Activated CD8-positive, alpha-beta T cell treated with anti-CD3 and anti-CD28 coated beads for 36 hours (primary cell): Measurements from ENCODE around the gene MYO1C. TPM values are rescaled to one million over a fixed set of nuclear protein-coding genes. Genes with fewer than 3 reads are reported as not detected.
A peak's percentile ranks its signal among the peaks of the same experiment; 100 is the strongest.

Source experiments
- ATAC-seq: fragments of 200-7000 bp; cut with Tn5 transposase; one replicate; pipeline ENCODE4 v1.10.0; 2021; ENCODE audit warnings: mild to moderate bottlenecking, moderate library complexity
- CTCF ChIA-PET: fragments of 350-600 bp; sonication (Branson Sonifier 250); formaldehyde crosslinking; loops from one replicate; lab custom pipeline; 2021; ENCODE audit warnings: antibody characterized with exemption; lab: Charles Lee
- POLR2A ChIA-PET: fragments of 350-600 bp; sonication (Branson Sonifier 250); formaldehyde crosslinking; loops from one replicate; lab custom pipeline; 2021; ENCODE audit warnings: antibody characterized with exemption; lab: Charles Lee
- DNase-seq: peaks from one replicate; pipeline ENCODE4 v3.0.0-alpha.2; 2020
- H3K27ac Mint-ChIP-seq: one replicate; pipeline ENCODE4 v1.8.0; 2021; ENCODE audit warnings: mild to moderate bottlenecking, mixed read lengths
- H3K27me3 Mint-ChIP-seq: one replicate; pipeline ENCODE4 v1.8.0; 2021; ENCODE audit warnings: mixed read lengths
- H3K36me3 Mint-ChIP-seq: one replicate; pipeline ENCODE4 v1.8.0; 2021; ENCODE audit warnings: low read depth, mixed read lengths
- H3K4me1 Mint-ChIP-seq: one replicate; pipeline ENCODE4 v1.8.0; 2021; ENCODE audit warnings: low read depth, mixed read lengths
- H3K4me3 Mint-ChIP-seq: one replicate; pipeline ENCODE4 v1.8.0; 2021; ENCODE audit warnings: mild to moderate bottlenecking, moderate library complexity, mixed read lengths
- H3K9me3 Mint-ChIP-seq: one replicate; pipeline ENCODE4 v1.8.0; 2021; ENCODE audit warnings: mixed read lengths
- intact Hi-C: fragments of 100-400 bp; cut with micrococcal nuclease; formaldehyde crosslinking; loops from one replicate; pipeline ENCODE4 v1.10.0; 2022
- total RNA-seq, 2 experiments: library from RNA; stranded (reverse); gene quantifications; one replicate each; pipeline ENCODE4 v1.2.3, GENCODE V29; 2021
- TF ChIP-seq, protein P1 (sequence below): fragments of 200-600 bp; IDR thresholded peaks from one replicate; pipeline ENCODE4 v1.8.0; 2022; ENCODE audit warnings: antibody characterized with exemption, mild to moderate bottlenecking

Gene MYO1C
- total RNA-seq, 2 experiments from 2014 or later = 12.6 to 16.8 TPM

DNA sequence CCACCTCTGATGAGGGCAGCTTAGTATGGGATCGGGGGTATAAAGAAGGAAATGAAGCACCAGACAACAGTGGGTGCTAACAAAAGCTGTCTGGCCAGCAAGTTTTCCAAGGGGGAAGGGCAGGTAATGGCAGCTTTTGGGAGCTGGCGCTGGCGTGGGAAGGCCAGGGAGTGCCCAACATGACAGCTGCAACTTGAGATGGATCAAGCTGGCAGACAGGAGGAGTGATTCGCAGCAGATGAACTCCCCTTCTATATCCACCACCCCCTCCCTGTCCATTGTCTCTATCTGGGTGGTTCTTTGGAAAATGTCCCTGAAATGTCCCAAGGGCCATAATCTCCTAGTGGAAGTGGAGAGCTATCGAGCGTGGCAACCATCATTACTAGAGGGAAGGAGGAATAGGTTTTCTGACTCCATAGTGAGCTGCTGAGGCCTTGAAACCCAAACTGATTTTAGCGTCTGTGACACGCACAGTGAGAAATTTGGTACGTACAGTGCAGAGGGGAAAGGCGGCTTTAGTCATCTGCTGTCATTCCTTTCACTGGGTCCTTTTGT, 28.7 kb upstream of the MYO1C start:
- Mint-ChIP-seq H3K27me3 (no peaks in the 10 kb centered on the region), H3K27ac (no peak overlapping the region), H3K36me3 (peaks cover 1% of the 10 kb centered on the region), H3K4me1 (peaks cover 12% of the 10 kb centered on the region), H3K9me3 (no peaks in the 10 kb centered on the region), H3K4me3 (no peak overlapping the region)
- ATAC-seq (no peak), DNase-seq (no peak)
- CTCF ChIA-PET = interaction anchor here (0.6 to 1.5 kb wide), 3 partner anchors 156 to 236 kb away, joined by 3 to 6 read pairs (median 3); no protein-coding TSS in a partner anchor
- intact Hi-C loops = no loop called here
- TF ChIP-seq, protein P1, sequence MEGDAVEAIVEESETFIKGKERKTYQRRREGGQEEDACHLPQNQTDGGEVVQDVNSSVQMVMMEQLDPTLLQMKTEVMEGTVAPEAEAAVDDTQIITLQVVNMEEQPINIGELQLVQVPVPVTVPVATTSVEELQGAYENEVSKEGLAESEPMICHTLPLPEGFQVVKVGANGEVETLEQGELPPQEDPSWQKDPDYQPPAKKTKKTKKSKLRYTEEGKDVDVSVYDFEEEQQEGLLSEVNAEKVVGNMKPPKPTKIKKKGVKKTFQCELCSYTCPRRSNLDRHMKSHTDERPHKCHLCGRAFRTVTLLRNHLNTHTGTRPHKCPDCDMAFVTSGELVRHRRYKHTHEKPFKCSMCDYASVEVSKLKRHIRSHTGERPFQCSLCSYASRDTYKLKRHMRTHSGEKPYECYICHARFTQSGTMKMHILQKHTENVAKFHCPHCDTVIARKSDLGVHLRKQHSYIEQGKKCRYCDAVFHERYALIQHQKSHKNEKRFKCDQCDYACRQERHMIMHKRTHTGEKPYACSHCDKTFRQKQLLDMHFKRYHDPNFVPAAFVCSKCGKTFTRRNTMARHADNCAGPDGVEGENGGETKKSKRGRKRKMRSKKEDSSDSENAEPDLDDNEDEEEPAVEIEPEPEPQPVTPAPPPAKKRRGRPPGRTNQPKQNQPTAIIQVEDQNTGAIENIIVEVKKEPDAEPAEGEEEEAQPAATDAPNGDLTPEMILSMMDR = no peak
- POLR2A ChIA-PET = interaction anchor here (0.5 kb wide), 1 partner anchor 180 kb away, joined by 6 read pairs; no protein-coding TSS in a partner anchor

DNA sequence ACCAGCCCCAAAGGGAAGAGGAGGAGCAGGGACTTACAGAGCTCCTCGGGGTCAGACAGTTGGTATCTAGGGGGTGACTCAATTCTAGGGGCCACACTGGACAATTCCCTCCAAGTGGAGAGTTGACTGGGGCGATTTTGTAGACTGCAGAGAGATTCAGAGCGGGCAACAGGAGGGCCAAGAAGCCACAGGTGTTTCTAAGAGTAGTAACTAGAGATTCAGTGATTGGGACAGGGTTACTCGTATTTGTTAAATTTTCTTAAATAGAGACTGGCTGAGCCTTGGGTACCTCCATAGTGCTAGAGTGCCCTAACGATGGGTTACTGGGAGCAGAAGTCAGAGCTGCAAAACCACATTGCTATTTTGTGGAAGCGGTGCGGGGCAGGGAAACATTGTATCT, 27.2 kb upstream of the MYO1C start:
- TF ChIP-seq, protein P1 = no peak
- CTCF ChIA-PET = interaction anchor here (1.0 to 3.4 kb wide), 6 partner anchors 13 to 154 kb away, joined by 3 to 17 read pairs (median 5); no protein-coding TSS in a partner anchor
- Mint-ChIP-seq H3K27me3 (no peaks in the 10 kb centered on the region), H3K4me1 (peaks cover 18% of the 10 kb centered on the region), H3K36me3 (no peaks in the 10 kb centered on the region), H3K9me3 (no peaks in the 10 kb centered on the region), H3K27ac (no peak overlapping the region), H3K4me3 (no peak overlapping the region)
- no peak for ATAC-seq
- no peak for DNase-seq
- intact Hi-C loops = loop anchor here (5.0 to 10.0 kb wide), 3 partner anchors 57 to 245 kb away; partner anchors contain the start of genes BHLHA9 and TRARG1
- POLR2A ChIA-PET = interaction anchor here (1.2 kb wide), 1 partner anchor 64 kb away, joined by 3 read pairs; no protein-coding TSS in a partner anchor

DNA sequence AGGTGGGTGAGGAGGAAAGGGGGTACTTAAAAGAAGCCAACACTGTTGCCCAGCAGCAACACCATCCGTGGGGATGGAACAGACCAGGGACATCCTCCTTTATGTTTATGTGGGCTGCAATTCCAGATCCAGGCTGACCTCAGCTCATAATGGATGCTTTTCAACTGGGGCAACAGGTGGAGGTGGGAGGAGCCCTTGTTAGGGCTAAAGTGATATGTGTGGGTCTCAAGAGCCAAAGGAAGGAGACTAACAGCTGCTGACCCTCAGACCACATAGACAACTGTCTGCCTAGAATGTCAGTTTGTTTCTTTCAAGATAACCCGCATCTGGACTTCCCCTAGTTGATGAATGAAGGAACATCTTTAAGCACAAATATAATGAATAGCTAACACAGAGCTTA, 25.9 kb upstream of the MYO1C start:
- Mint-ChIP-seq H3K4me1 (peaks cover 24% of the 10 kb centered on the region), H3K27ac (peak overlapping the region; percentile 5), H3K9me3 (no peaks in the 10 kb centered on the region), H3K36me3 (peaks cover 4% of the 10 kb centered on the region), H3K4me3 (peak overlapping the region; percentile 85), H3K27me3 (no peaks in the 10 kb centered on the region)
- DNase-seq (no peak), ATAC-seq (no peak)
- TF ChIP-seq, protein P1 = no peak
- ChIA-PET POLR2A (interaction anchor here (1.0 to 1.2 kb wide), 2 partner anchors 65 to 130 kb away, joined by 3 read pairs; no protein-coding TSS in a partner anchor), CTCF (interaction anchor here (1.2 to 3.4 kb wide), 3 partner anchors 14 to 153 kb away, joined by 4 to 17 read pairs (median 16); no protein-coding TSS in a partner anchor)
- intact Hi-C loops = loop anchor here (5.0 to 10.0 kb wide), 3 partner anchors 56 to 244 kb away; partner anchors contain the start of genes BHLHA9 and TRARG1

DNA sequence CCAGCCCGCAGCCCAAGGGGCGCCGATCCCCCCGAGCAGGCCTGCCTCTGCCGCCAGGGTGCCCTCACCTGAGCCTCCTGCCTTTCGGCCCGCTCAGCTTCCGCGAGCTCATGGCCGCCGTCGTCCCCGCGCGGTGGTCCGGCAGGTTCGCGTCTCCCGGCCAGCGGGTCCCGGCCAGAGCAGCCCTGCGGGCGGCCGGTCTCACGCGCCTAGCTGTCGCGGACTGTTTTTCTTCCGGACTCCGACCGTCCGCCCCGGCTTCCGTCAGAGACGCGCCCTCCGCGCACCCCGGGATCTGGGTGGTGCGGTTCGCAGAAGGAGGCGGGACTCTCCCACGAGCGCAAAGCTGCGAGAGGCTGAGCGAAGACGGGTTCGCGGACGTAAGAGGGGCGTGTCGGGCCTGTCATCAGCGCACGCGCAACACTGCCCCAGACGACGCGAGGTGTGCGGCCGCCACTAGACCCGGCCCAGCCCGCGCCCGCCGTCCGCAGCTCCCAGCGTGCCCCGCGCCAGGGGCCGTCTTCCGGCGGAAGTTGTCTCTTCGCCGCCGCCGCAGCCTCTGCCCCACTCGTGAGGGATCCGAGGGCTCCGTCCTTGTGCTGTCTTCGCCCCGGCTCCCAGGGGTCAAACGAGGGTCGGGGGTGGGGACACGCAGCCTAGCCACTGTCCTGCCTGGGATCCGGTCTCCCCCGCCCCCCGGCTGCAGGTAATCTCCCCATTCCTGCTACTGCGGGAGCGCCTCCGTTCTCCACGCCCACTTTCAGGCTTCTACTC, 24.1 kb upstream of the MYO1C start, which contains the start of gene INPP5K:
TSS of gene INPP5K (minus strand) at position 225 of the 774 bp plus-strand sequence. CDS start at position 112, 113 bp downstream.
- DNase-seq (peak; percentile 98), ATAC-seq (peak; percentile 99)
- TF ChIP-seq, protein P1 = no peak
- intact Hi-C loops = loop anchor here (5.0 to 10.0 kb wide), 3 partner anchors 54 to 242 kb away; partner anchors contain the start of genes BHLHA9 and TRARG1
- no peaks in the 10 kb centered on the region for H3K9me3 Mint-ChIP-seq
- peaks cover 6% of the 10 kb centered on the region for H3K36me3 Mint-ChIP-seq
- H3K4me3 Mint-ChIP-seq = peak within 1 kb of the TSS; percentile 85
- no peaks in the 10 kb centered on the region for H3K27me3 Mint-ChIP-seq
- ChIA-PET POLR2A (interaction anchor here (0.7 to 2.3 kb wide), 14 partner anchors 17 to 315 kb away, joined by 3 to 9 read pairs (median 4); partner anchors contain the start of gene YWHAE), CTCF (interaction anchor here (0.6 to 3.3 kb wide), 25 partner anchors 10 to 258 kb away, joined by 3 to 49 read pairs (median 4); partner anchors contain the start of genes MYO1C, PITPNA and RILP)
- H3K4me1 Mint-ChIP-seq = peaks cover 24% of the 10 kb centered on the region
- H3K27ac Mint-ChIP-seq = peak within 1 kb of the TSS; percentile 82
